ENCODE data around the gene MTHFD1L. TPM values are rescaled to one million over a fixed set of nuclear protein-coding genes. Genes with fewer than 3 reads are reported as not detected.

MTHFD1L gene
- total RNA-seq, 1 donor from 2014 or later, result 59.1 TPM

DNA sequence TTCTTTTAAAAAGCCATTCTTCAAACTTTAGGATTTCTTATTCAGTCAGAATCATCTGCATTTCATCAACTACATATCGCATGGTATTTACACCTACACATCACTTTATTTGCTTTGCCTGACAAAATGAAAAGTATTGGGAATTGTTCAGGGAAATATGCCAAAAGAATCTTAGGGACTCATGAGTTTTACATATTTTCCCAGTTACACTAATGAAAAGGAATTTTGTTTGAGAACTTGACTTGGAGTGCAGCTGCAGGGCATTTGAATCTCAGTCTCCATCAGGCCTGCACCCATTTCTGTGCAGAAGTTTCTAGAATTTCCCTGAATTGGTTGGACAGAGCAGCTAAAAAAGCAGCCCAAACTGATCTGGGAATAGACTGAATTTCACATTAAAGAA lies 65.3 kb downstream of the MTHFD1L start:
- Mint-ChIP-seq H3K27me3 (ENCODE audit: low read depth) (no peaks in the 10 kb centered on the region), H3K36me3 (peaks cover 26% of the 10 kb centered on the region), H3K4me3 (no peak overlapping the region), H3K9me3 (no peaks in the 10 kb centered on the region), H3K27ac (peak overlapping the region; percentile 59), H3K4me1 (peaks cover 23% of the 10 kb centered on the region)
- TF ChIP-seq CTCF (IDR thresholded peaks at IDR 0.05; ENCODE audit: unreplicated experiment), result no peak
- no peak for DNase-seq (ENCODE audit: low spot score in 2 of 2, unreplicated experiment in 2 of 2)

- H3K27me3 Mint-ChIP-seq (ENCODE audit: low read depth), result no peaks in the 10 kb centered on the region
- H3K4me1 Mint-ChIP-seq, result peaks cover 18% of the 10 kb centered on the region
- no peaks in the 10 kb centered on the region for H3K9me3 Mint-ChIP-seq
- no peak for DNase-seq (ENCODE audit: low spot score in 2 of 2, unreplicated experiment in 2 of 2)
- no peak overlapping the region for H3K27ac Mint-ChIP-seq
- H3K4me3 Mint-ChIP-seq, result no peak overlapping the region
- no peak for TF ChIP-seq CTCF (IDR thresholded peaks at IDR 0.05; ENCODE audit: unreplicated experiment)
- H3K36me3 Mint-ChIP-seq, result peaks cover 29% of the 10 kb centered on the region
Measured at GRCh38 chr6:150931405-150931804, 65.9 kb downstream of the MTHFD1L start.

- Mint-ChIP-seq H3K9me3 (no peaks in the 10 kb centered on the region), H3K4me3 (no peak overlapping the region), H3K4me1 (peaks cover 13% of the 10 kb centered on the region), H3K27me3 (ENCODE audit: low read depth) (no peaks in the 10 kb centered on the region), H3K27ac (peak overlapping the region; percentile 53), H3K36me3 (peaks cover 38% of the 10 kb centered on the region)
- DNase-seq (ENCODE audit: low spot score in 2 of 2, unreplicated experiment in 2 of 2), result no peak
- TF ChIP-seq CTCF (IDR thresholded peaks at IDR 0.05; ENCODE audit: unreplicated experiment), result no peak
Measured at GRCh38 chr6:150932996-150933395, 67.5 kb downstream of the MTHFD1L start.

DNA sequence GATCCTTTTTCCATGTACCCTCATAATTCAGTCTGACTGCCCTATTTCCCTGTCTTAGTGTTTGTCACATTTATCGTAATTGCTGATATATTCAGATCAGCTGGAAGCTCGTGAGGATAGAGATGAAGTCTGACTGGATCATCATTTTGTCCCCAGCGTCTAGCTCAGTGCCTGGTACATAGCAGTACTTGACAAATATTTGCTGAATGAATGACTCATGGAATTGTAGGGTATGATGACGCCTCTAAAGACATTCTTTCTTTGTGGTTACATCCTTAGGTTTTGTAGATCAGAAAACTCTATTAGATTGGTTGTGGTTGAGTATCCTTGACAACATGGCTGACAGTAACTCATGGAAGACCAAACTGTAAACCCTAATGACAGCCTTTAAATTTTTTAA lies 68.9 kb downstream of the MTHFD1L start:
- Mint-ChIP-seq H3K27me3 (ENCODE audit: low read depth) (no peaks in the 10 kb centered on the region), H3K27ac (no peak overlapping the region), H3K9me3 (no peaks in the 10 kb centered on the region), H3K4me3 (no peak overlapping the region), H3K36me3 (peaks cover 45% of the 10 kb centered on the region), H3K4me1 (peaks cover 10% of the 10 kb centered on the region)
- TF ChIP-seq CTCF (IDR thresholded peaks at IDR 0.05; ENCODE audit: unreplicated experiment), result no peak
- no peak for DNase-seq (ENCODE audit: low spot score in 2 of 2, unreplicated experiment in 2 of 2)

GRCh38 chr6:150936021-150936555 lies 70.6 kb downstream of the MTHFD1L start:
- Mint-ChIP-seq H3K27ac (no peak overlapping the region), H3K4me3 (no peak overlapping the region), H3K4me1 (peaks cover 4% of the 10 kb centered on the region), H3K27me3 (ENCODE audit: low read depth) (no peaks in the 10 kb centered on the region), H3K36me3 (peaks cover 55% of the 10 kb centered on the region), H3K9me3 (no peaks in the 10 kb centered on the region)
- no peak for DNase-seq (ENCODE audit: low spot score in 2 of 2, unreplicated experiment in 2 of 2)
- TF ChIP-seq CTCF (IDR thresholded peaks at IDR 0.05; ENCODE audit: unreplicated experiment), result no peak

All from mesothelial cell of epicardium (in vitro differentiated cells).